ENCODE data around the gene IST1.
A peak's percentile ranks its signal among the peaks of the same experiment; 100 is the strongest.
"Not testable (repeated sequence)": the region's sequence is repeated elsewhere in the genome, so short reads cannot be mapped to it uniquely, and the experiment has no call there.

The IST1 gene

DNA sequence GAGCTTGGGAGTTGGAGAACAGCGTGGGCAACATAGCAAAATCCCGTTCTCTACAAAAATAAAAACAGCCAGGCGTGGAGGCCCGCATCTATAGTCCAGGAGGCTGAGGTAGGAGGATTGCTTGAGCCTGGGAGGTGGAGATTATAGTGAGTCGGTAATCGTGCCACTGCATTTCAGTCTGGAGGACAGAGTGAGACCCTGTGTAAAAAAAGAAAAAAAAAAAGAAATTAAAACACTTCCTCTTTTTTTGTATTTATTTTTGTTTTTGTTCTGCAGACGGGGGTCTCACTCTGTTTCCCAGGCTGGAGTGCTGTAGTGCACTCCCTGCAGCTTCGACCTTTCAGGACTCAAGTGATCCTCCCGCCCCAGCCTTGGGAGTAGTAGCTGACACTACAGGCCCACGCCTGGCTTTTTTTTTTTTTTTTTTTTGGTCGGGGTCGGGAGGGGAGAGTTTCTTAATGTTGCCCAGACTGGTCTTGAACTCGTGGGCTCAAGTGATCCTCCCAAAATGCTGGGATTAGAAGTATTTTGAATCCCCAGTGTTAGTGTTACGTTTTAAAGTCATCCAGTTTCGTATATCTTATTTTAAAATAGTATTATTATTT, 1.5 kb downstream of the IST1 start:
- H3K4me1 Mint-ChIP-seq, result peaks cover 46% of the 10 kb centered on the region

DNA sequence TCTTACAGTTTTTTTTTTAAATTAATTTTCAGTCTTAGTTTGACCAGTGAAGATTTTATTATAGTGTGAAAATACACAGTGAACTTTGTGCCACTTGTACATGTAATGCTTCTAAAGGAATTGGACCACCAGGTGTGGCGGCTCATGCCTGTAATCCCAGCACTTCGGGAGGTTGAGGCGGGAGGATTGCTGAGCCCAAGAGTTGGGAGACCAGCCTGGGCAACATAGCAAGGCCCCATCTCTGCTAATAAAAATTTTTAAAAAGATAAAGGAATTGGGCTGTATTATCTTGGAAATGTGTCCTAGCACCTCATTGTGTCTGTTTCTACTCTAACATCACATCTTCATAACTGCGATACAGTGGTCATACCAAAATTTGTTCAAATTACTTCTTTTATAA, 3.8 kb downstream of the IST1 start:
- peaks cover 2% of the 10 kb centered on the region for H3K36me3 Mint-ChIP-seq
- H3K4me3 Mint-ChIP-seq, result peak overlapping the region; percentile 58
- no peaks in the 10 kb centered on the region for H3K9me3 Mint-ChIP-seq
- no peaks in the 10 kb centered on the region for H3K27me3 Mint-ChIP-seq
- peak overlapping the region; percentile 70 for H3K27ac Mint-ChIP-seq
- H3K4me1 Mint-ChIP-seq, result peaks cover 63% of the 10 kb centered on the region

More for the DNA sequence above, 1.5 kb downstream of the IST1 start:
- Mint-ChIP-seq H3K27me3 (no peaks in the 10 kb centered on the region), H3K9me3 (no peaks in the 10 kb centered on the region), H3K36me3 (peaks cover 2% of the 10 kb centered on the region), H3K27ac (peak overlapping the region; percentile 43), H3K4me3 (peak overlapping the region; percentile 97)

DNA sequence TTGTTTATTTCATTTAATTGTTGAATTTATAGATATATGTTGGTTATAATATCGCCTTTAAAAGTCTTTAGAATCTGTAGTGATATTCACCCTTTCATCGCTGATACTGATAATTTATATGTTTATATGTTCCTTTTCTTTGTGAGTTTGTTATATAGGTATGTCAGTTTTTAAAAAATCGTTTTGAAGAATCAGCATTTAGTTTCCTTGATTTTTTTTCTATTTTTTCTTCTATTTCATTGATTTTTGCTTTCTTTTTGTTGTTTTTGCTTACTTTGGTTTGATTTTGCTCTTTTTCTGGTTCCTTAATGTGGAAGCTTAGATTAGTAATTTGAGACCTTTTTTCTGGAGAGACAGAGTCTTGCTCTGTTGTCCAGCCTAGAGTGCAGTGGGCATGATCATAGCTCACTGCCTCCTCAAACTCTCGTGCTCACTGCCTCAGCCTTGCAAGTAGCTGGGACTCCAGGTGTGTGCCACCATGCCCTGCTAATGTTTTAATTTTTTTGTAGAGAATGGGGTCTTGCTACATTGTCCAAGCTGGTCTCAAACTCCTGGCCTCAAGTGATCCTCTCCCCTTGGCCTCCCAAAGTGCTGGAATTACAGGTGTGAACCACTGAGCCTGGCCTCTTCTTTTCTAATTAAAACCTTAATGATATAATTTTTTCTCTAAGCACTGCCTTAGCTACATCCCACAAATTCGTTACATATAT, 7.5 kb downstream of the IST1 start:
- H3K27ac Mint-ChIP-seq, result no peak overlapping the region
- no peaks in the 10 kb centered on the region for H3K9me3 Mint-ChIP-seq
- H3K27me3 Mint-ChIP-seq, result no peaks in the 10 kb centered on the region
- peak overlapping the region; percentile 61 for H3K4me3 Mint-ChIP-seq
- peaks cover 83% of the 10 kb centered on the region for H3K4me1 Mint-ChIP-seq
- peaks cover 2% of the 10 kb centered on the region for H3K36me3 Mint-ChIP-seq

DNA sequence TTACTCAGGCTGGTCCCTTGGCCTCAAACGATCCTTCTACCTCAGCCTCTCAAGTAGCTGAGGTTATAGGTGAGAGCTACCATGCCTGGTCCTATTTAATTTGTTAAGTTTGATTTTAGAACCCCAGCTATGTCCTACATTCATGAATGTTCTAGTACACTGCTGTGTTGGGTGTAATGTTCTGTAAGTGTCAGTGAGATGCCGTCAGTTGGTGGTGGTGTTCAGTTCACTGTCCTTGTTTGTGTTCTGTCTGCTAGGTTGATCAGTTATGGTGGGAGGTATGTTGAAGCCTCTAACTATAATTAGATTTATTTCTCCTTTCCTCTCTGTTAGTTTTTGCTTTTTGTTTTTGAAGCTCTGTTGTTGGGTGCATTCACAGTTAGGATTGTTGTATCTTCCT, 8.3 kb downstream of the IST1 start:
- peaks cover 2% of the 10 kb centered on the region for H3K36me3 Mint-ChIP-seq
- H3K27ac Mint-ChIP-seq, result no peak overlapping the region
- H3K27me3 Mint-ChIP-seq, result no peaks in the 10 kb centered on the region
- no peaks in the 10 kb centered on the region for H3K9me3 Mint-ChIP-seq
- no peak overlapping the region for H3K4me3 Mint-ChIP-seq
- peaks cover 91% of the 10 kb centered on the region for H3K4me1 Mint-ChIP-seq

DNA sequence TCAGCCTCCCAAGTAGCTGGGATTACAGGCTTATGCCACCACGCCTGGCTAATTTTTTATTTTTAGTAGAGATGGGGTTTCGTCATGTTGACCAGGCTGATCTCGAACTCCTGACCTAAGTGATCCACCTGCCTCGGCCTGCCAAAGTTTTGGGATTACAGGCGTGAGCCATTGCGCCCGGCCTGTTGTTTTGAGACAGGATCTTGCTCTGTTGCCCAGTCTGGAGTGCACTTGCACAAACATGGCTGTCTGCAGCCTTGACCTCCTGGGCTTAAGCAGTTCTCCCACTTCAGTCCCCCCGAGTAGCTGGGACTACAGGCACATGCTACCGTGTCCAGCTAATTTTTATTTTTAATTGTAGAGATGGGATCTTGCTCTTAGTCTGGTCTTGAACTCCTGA, 8.9 kb downstream of the IST1 start:
- H3K36me3 Mint-ChIP-seq, result peaks cover 2% of the 10 kb centered on the region
- no peaks in the 10 kb centered on the region for H3K9me3 Mint-ChIP-seq
- H3K4me1 Mint-ChIP-seq, result peaks cover 93% of the 10 kb centered on the region
- H3K27me3 Mint-ChIP-seq, result no peaks in the 10 kb centered on the region
- H3K4me3 Mint-ChIP-seq, result peak overlapping the region; percentile 63
- no peak overlapping the region for H3K27ac Mint-ChIP-seq

DNA sequence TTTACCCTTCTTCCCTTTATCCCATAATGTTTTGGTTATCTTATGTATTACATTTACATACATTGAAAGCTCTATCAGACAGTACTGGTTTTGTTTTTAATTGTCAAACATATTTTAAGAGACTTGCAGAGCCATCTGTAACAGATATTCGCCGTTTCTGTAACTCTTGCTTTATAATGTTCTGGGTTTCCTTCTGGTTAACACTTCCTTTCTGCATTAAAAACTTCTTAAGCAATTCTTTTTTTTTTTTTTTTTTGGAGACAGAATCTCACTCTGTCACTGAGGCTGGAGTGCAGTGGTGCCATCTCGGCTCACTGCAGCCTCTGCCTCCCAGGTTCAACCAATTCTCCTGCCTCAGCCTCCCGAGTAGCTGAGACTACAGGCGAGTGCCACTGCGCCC, 10.4 kb downstream of the IST1 start:
- peak overlapping the region; percentile 76 for H3K27ac Mint-ChIP-seq
- not testable (repeated sequence) for H3K36me3 Mint-ChIP-seq, H3K27me3 Mint-ChIP-seq, H3K9me3 Mint-ChIP-seq
- peak overlapping the region; percentile 76 for H3K4me3 Mint-ChIP-seq
- H3K4me1 Mint-ChIP-seq, result peaks cover 89% of the 10 kb centered on the region

DNA sequence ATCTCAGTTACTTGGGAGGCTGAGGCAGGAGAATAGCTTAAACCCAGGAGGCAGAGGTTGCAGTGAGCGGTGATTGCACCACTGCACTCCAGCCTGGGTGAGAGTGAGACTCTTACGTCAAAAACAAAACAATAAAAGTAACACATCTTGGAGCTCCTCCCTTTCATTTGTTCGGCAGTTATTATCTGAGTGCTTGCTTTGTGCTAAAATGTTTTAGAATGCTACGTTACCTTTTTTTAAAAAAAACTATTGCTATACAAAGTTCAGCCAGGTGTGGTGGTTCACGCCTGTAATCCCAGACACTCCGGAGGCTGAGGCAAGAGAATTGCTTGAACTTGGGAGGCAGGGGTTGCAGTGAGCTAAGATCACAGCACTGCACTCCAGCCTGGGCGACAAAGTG, 15.8 kb downstream of the IST1 start:
- Mint-ChIP-seq H3K27ac (peak overlapping the region; percentile 30), H3K27me3 (no peaks in the 10 kb centered on the region), H3K9me3 (no peaks in the 10 kb centered on the region), H3K4me1 (peaks cover 90% of the 10 kb centered on the region), H3K36me3 (peaks cover 9% of the 10 kb centered on the region), H3K4me3 (no peak overlapping the region)

DNA sequence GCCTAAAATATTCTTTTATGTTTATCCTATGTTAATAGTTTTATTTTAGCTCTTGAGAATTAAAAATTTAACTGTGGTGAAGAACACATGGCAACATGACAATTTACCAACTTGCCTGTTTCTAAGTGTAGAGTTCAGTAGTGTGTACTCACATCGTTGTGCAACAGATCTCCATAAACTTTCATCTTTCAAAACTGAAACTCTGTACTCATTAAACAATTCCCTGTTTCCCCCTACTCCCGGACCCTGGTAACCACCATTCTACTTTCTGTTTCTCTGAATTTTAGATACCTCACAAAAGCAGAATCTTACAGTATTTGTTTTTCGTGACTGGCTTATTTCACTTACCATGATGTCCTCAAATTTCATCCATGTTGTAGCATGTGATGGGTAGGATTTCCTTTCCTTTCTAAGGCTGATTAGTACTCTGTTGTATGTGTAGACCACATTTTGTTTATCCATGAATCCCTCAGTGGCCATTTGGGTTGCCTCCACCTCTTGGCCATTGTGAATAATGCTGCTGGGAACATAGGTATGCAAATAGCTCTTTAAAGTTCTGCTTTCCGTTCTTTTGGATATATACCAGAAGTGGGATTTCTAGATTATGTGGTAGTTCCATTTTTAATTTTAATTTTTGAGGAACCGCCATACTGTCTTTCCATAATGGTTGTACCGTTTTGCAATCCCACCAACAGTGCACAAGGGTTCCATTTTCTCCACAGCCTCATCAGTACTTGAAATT, 17.4 kb downstream of the IST1 start:
- peaks cover 18% of the 10 kb centered on the region for H3K36me3 Mint-ChIP-seq

DNA sequence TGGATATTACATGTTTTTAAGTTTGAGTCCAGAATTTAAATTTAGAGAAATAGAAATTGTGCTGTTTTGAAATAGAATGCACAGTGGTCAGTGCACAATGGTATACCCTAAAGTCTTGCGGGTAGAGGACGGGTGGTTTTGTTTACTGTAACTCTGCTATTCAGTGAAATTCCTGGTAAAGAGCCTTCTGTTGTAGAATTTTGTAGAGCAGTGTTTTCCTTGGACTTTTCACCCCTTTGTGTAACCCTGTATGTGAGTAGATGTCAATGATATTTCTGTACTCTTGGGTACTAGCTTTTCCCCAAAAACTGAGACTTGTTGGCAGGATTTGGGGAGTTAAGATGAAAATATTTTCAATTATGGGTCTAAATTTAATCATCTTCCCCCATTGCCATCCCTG, 19.5 kb downstream of the IST1 start:
- Mint-ChIP-seq H3K27me3 (no peaks in the 10 kb centered on the region), H3K9me3 (no peaks in the 10 kb centered on the region), H3K36me3 (peaks cover 26% of the 10 kb centered on the region), H3K4me3 (no peak overlapping the region), H3K4me1 (peaks cover 71% of the 10 kb centered on the region), H3K27ac (peak overlapping the region; percentile 88)

More for the DNA sequence above, 17.4 kb downstream of the IST1 start:
- Mint-ChIP-seq H3K27ac (no peak overlapping the region), H3K9me3 (no peaks in the 10 kb centered on the region), H3K27me3 (no peaks in the 10 kb centered on the region), H3K4me3 (no peak overlapping the region), H3K4me1 (peaks cover 87% of the 10 kb centered on the region)

DNA sequence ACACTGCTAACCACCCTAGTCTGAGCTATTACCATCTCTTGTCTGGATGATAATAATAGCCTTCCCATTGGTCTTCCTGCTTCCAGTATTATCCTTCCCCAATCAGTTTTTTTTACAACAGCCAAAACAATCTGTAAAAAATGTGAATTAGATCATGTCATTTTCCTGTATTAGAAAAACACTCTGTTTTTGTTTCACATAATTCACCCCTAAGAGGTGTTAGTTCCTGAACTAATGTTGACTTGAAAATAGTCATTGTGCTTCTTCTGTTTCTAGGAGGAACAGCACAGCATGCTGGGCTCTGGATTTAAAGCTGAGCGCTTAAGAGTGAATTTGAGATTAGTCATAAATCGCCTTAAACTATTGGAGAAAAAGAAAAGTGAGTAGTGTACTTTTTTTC, 20.0 kb downstream of the IST1 start:
- H3K27ac Mint-ChIP-seq, result peak overlapping the region; percentile 76
- no peak overlapping the region for H3K4me3 Mint-ChIP-seq
- H3K36me3 Mint-ChIP-seq, result peaks cover 31% of the 10 kb centered on the region
- H3K9me3 Mint-ChIP-seq, result no peaks in the 10 kb centered on the region
- peaks cover 67% of the 10 kb centered on the region for H3K4me1 Mint-ChIP-seq
- H3K27me3 Mint-ChIP-seq, result no peaks in the 10 kb centered on the region

DNA sequence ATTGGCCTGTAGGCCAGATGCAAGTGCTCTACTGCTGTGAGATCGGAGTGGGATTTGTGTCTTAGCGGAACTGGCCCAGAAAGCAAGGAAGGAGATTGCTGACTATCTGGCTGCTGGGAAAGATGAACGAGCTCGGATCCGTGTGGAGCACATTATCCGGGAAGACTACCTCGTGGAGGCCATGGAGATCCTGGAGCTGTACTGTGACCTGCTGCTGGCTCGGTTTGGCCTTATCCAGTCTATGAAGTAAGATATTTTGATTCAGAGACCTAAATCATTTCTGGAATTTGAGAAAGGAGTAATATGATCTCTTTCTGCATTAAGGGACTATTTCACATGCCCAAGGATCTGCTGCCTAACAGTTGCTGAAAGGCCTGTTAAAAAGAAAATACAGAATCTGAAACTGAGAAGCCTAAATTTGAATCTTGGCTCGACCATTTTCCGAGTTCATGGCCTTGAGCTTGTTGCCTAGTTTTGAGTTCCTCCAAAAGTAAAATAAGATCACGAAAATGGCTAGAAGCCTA, 21.1 kb downstream of the IST1 start:
- Mint-ChIP-seq H3K27ac (no peak overlapping the region), H3K27me3 (no peaks in the 10 kb centered on the region), H3K9me3 (no peaks in the 10 kb centered on the region), H3K36me3 (peaks cover 33% of the 10 kb centered on the region), H3K4me3 (no peak overlapping the region), H3K4me1 (peaks cover 59% of the 10 kb centered on the region)

DNA sequence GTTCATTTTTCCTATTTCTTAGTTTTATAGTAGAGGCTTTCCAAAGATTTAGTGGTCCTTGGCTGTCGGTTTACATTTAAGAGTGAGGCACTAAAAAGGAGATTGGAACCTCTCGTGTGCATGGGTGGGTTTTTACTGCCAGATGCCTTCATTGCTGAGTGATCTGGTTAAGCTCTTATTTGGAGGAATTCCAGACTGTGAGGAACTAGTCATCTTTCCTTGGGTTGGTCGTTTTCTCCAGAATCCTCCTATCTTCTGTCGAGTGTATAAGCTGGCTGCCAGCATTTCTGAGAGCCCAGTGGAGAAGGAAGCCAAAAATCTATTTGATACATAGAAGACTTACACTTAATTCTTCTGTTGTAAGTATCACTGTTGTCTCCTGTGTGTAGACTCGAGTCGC, 22.6 kb downstream of the IST1 start:
- Mint-ChIP-seq H3K27me3 (no peaks in the 10 kb centered on the region), H3K9me3 (no peaks in the 10 kb centered on the region), H3K36me3 (peaks cover 35% of the 10 kb centered on the region), H3K4me3 (no peak overlapping the region), H3K4me1 (peaks cover 45% of the 10 kb centered on the region), H3K27ac (peak overlapping the region; percentile 47)

DNA sequence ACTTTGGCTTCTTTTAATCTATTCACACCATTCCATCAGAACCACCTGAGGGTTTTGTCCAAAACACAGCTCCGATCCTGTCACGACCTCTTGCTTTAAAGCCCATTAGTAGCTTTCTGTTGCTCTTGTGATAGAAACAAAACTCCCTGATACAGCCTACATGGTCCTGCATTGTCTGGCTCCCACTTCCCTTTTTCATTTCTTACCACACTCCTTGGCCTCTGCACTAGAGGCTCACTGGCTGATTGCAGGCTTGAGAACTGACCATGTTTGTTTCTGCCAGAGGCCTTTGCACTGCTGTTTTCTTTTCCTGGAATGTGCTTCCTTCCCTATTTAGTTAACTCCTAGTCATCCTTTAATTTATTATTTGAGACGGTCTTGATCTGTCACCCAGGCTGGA, 23.7 kb downstream of the IST1 start:
- peaks cover 42% of the 10 kb centered on the region for H3K4me1 Mint-ChIP-seq
- H3K4me3 Mint-ChIP-seq, result no peak overlapping the region
- peak overlapping the region; percentile 60 for H3K27ac Mint-ChIP-seq
- peaks cover 38% of the 10 kb centered on the region for H3K36me3 Mint-ChIP-seq
- no peaks in the 10 kb centered on the region for H3K27me3 Mint-ChIP-seq
- no peaks in the 10 kb centered on the region for H3K9me3 Mint-ChIP-seq

DNA sequence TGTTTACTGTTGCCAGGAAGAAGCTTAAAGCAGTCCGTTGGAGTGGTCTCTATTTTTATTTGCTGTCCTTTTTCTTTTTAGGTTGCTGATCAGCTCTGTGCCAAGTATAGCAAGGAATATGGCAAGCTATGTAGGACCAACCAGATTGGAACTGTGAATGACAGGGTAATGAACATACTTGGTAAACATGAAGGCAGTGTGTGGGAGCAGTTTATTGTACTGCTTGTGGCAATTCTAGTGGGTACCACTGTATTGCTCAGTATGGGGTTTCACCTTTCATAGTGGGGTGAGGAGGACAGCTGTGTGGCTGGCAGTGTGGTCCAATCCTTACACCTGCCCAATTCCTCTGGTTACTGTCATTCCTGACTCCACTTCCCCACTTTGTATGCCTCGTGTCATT, 25.3 kb downstream of the IST1 start:
- Mint-ChIP-seq H3K36me3 (peaks cover 33% of the 10 kb centered on the region), H3K4me1 (peaks cover 27% of the 10 kb centered on the region), H3K27ac (no peak overlapping the region), H3K4me3 (no peak overlapping the region), H3K27me3 (no peaks in the 10 kb centered on the region), H3K9me3 (no peaks in the 10 kb centered on the region)

DNA sequence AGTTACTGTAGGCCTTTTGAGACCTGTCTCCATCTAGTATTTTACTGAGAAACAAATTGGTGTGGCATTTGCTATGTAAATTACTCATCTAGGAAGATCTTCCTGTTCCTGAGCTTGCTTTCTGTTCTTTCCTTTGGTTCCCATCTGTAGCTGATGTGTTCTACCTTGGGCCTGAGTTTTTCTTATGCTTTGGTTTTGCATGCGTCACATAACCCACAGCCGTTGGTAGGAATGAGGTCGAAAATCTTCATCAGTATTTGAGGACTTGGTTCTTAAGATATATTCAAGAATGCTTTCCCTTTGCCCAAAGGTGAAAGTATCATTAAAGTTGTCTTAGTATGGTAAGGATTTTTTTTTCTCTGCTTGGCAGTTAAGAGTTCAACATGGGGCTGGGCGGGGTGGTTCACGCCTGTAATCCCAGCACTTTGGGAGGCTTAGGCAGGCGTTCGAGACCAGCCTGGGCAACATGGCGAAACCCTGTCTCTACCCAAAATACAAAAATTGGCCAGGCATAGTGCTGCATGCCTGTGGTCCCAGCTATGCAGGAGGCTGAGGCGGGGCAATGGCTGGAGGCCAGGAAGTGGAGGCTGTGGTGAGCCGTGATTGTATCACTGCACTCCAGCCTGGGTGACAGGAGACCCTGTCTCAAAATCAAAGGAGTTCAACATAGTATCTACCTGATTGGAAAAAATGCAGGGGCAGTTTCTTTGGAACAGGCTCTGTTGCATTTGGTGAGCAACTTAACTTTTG, 28.8 kb downstream of the IST1 start:
- peak overlapping the region; percentile 2 for H3K27ac Mint-ChIP-seq
- H3K36me3 Mint-ChIP-seq, result peaks cover 27% of the 10 kb centered on the region
- no peaks in the 10 kb centered on the region for H3K9me3 Mint-ChIP-seq
- H3K27me3 Mint-ChIP-seq, result no peaks in the 10 kb centered on the region
- no peak overlapping the region for H3K4me3 Mint-ChIP-seq
- peaks cover 14% of the 10 kb centered on the region for H3K4me1 Mint-ChIP-seq
